ENCODE results near the gene CFAP57.

CFAP57 gene

DNA sequence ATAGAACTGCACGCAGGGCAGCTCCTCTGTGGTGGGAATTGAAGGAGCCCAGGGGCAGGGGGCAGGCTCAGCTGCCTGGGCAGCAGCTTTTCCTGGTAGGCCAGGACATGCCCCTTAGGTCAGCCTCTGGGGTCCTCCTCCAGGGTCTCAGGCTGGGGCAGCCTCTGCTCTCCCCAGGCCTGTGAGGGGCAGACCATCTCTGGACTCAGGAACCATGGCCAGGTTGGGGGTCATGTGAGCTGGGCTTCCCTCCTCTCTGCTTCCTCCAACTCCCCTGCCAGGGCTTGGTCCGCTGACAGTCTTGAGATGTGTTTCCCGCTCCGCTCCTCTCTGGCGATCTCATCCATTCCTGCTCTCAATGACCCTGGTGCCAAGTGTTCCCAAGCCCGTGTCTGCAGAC, 107.5 kb downstream of the CFAP57 start:
- no peak for DNase-seq

DNA sequence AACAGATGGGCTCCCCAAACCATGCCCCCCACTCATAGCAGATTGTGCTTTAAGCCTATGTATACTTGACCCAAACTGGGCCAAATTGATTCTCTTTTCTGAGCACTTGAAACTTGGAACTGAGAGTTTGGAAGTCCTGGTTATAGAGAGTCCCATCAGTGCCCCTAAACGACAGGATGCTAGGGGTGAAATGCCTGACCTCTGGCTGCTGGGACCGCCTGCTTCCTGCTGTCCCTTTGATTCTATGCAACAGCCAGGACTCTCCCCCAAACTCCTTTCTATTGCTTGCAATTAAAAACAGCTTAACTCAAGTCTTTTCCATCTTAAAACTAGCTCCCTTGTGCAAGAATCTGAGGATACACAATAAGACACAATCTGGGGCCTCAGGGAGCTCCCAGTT, 108.6 kb downstream of the CFAP57 start:
- no peak for DNase-seq

DNA sequence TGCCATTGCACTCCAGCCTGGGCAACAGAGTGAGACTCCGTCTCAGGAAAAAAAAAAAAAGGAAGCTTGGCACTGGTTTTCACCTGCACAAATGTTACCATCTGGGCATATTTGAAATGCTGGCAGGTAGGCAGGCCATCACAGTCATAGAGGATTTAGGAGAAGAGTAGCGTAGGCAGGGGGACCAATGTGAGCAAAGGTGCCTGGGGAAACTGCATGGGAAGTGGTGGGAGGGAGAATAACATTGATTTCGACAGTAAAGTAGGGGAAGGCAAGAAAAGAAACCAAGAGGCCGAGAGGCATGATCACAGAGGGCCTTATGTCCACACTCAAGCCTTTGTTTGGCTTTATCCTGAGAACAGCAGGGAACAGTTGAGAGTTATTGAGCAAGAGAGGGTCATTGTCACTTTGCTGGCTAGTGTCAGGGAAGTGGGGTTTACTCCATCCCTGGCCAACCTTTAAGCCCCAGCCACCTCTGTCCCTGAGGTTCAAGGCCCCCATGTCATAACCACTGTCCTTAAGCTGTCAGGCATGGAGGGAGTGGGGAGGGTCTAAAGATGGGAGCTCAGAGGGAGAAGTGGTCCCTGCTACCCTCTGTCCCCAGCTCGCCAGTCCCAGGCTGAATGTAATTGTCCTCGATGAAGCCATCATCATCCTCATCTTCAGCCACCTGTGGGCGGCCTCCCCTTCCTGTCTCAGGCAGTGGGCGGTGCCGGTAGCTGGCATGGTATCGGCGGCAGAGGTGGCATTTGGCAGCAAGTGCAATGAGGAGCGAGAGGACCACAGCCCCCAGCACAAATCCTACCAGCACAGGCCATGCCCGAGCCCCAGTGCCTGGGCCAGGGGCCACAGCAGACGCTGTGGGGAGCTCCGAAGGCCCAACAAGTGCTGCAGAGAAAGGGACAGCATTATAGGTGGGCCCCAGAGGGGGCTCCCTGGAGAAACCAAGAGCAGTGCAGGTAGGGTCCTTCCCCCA, 110.4 kb downstream of the CFAP57 start:
- no peak for DNase-seq

DNA sequence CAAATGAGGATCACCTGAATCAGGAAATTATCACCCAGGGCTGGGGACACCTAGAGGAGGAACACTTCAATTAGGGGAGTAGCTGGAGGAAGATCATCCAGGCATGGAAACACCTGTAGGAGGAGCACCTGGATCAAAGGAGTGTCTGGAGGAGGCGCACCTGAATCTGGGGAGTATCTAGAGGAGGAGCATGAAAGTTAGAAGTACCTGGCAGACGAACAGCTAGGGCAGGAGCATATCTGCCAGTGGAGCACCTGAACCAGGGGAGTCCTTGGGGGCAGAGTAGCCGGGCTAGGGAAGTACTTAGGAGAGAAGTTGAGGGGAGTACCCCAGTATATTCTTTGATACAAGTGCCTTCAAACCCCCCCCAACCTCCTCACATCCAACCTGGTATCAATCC, 111.9 kb downstream of the CFAP57 start:
- DNase-seq: no peak

DNA sequence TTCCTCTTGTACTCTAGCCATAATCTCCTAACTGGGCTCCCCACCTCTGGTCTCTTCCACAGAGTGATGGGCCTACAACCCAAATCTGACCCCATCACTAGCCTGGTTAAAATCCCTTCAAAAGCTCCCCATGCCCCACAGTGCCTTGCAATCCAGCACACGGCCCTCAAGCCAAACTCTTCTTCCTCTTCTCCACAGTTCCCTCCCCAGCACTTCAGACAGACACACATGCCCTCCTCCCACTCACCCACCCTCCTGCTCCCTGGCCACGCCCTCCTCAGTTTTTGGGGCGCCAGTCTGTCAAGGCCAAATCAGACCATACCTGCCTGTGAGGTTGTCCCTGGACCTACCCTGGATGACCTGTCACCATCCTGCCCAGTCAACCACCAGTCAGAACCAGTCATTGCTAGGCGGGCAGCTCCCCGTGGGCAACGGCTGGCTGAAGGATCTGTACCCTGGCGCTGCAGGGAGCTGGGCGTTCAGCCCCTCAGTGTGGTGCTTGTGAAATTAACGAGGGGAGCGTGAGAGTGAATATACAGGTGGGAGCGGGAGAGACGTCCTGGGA, 112.5 kb downstream of the CFAP57 start:
- DNase-seq: no peak

- DNase-seq: no peak
Observed at GRCh38 chr1:43285269-43285990, 113.3 kb downstream of the CFAP57 start, which contains the start of gene C1orf210. C1orf210 (minus strand) TSS chr1:43285581; CDS start chr1:43283270, 2,311 bp downstream.

GRCh38 chr1:43286115-43286514, 114.0 kb downstream of the CFAP57 start:
- DNase-seq: no peak

DNA sequence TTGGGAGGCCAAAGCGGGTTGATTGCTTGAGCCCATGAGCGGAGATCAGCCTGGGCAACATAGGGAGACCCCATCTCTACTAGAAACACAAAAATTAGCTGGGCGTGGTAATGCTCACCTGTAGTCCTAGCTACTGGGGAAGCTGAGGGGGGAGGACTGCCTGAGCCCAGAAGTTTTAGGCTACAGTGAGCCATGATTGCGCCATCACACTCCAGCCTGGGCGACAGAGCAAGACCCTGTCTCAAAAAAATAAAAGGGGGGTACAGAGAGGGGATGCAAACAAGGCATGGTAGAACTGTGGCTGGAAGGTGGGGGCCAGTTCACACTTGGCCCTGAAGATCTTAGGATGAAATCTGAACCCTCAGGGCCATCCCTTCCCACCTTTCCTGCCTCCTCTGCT, 114.4 kb downstream of the CFAP57 start:
- DNase-seq: no peak

GRCh38 chr1:43288058-43288784, 116.1 kb downstream of the CFAP57 start:
- DNase-seq: no peak

- DNase-seq: no peak
Observed at GRCh38 chr1:43288785-43289706, 116.9 kb downstream of the CFAP57 start.

DNA sequence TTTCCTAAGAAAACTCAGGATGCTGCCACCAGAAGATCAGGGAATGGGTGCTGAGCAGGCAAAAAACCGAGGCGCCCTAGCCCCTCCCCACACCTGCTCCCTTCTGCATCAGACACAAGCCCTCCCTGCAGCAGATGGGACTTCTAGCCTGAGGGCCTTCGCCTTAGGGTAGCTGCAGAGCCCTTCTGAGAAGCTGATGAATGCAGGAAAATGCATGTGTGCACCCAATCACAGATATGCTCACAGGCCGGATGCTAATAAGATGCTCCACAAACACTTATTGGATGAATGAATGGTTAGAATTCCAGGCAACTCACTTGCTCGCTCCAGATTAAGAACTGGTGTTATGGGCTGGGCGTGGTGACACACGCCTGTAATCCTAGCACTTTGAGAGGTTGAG, 120.1 kb downstream of the CFAP57 start:
- no peak for DNase-seq

DNA sequence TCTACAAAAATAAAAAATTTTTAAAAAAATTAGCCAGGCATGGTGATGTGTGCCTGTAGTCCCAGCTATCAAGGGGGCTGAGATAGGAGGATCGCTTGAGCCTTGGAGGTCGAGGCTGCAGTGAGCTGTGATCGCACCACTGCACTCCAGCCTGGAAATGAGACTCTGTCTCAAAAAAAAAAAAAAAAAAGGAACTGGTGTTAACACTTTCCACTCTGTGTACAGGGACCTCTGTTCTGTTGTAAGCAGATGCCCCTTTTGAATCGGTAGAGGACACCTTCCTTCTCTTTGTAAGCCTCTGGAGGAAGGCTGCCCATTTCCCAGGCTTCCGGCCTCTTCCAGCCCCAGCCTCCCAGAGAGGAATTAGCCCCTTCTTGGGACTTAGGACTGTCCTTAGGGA, 120.5 kb downstream of the CFAP57 start:
- no peak for DNase-seq

GRCh38 chr1:43293176-43293575, 121.0 kb downstream of the CFAP57 start:
- DNase-seq: no peak

DNA sequence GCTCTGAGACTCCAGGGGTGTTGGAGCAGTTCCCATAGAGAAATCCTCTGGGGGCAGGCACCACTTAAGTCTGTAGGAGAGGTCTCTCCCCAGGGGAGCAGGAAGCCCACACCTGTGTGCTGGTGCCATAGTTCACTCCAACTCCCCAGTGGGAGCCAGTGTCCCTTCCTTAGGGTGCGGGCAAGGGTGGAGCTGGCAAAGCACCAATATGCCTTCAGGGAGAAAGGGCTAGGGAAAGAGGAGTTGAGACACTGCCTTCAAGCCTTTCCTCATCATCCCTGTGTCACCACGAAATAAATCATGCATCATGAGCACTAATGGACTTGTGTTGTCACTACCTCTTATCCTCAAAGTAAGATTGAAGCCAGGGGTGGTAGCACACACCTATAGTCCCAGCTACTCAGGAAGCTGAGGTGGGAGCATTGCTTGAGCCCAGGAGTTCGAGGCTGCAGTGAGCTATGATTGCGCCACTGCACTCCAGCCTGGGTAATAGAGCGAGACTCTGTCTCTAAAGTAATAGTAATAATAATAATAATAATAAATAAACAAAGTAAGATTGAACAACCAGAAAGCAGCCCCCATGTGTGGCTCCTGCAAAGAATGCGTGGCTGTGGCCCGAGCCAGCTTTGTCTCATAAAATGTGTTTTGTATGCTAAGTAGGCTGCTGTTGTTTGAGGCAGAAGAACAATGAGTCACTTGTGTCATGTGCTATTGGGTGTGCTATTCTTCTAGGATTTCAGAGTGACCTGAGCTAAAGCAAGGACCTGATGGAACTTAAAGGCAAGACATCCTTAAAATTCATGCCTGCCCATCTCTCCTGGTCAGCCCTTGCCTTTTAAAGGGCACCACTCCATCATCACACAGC, 122.0 kb downstream of the CFAP57 start:
- no peak for DNase-seq

- no peak for DNase-seq
Observed at GRCh38 chr1:43294761-43295160, 122.6 kb downstream of the CFAP57 start.

GRCh38 chr1:43296207-43296606, 124.1 kb downstream of the CFAP57 start:
- DNase-seq: no peak

DNA sequence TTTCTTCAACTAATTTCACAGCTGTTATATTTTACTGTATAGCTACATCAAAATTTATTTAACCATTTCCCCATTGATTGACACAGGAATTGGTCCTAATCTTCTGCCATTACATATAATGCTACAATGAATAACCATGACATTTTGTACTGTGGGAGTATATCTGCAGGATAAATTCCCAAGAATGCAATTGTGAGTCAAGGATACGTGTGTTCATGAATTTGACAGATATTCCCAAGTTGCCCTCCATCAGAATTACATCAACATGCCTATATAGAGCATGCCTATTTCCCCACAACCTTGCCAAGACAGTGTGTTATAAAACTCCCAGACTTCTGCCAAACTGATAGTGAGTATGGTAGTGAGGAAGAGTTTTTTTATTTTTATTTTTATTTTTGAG, 125.9 kb downstream of the CFAP57 start:
- no peak for DNase-seq

- no peak for DNase-seq
Observed at GRCh38 chr1:43299101-43299500, 127.0 kb downstream of the CFAP57 start.

GRCh38 chr1:43300378-43301094, 128.4 kb downstream of the CFAP57 start, which contains the start of gene TIE1:
TIE1 (plus strand) TSS chr1:43300982; CDS start chr1:43301072, 90 bp downstream.
- no peak for DNase-seq

- DNase-seq: no peak
Observed at GRCh38 chr1:43302201-43302600, 130.1 kb downstream of the CFAP57 start.

All from activated CD4-positive, alpha-beta T cell treated with anti-CD3 and anti-CD28 coated beads, Interleukin-2, amount 50 U/mL, for 48 hours (primary cell).